Hepatocyte (in vitro differentiated cells): ENCODE results near the gene PIAS1. TPM values are rescaled to one million over a fixed set of nuclear protein-coding genes. Genes with fewer than 3 reads are reported as not detected.
"Not testable (repeated sequence)": the region's sequence is repeated elsewhere in the genome, so short reads cannot be mapped to it uniquely, and the experiment has no call there.

ENCODE experiments used
- DNase-seq: peaks from one replicate; pipeline ENCODE4 v3.0.0-alpha.2; 2016; ENCODE audit warnings: low spot score
- H2AFZ ChIP-seq: fragments of 200-600 bp; sonication (generic); 2 replicates; pipeline ENCODE4 v1.6.0; 2016; ENCODE audit warnings: antibody characterized with exemption, mild to moderate bottlenecking
- H3K27ac ChIP-seq: fragments of 200-600 bp; sonication (generic); 2 replicates; pipeline ENCODE4 v1.5.1; 2016; ENCODE audit warnings: mild to moderate bottlenecking
- H3K27me3 ChIP-seq: fragments of 200-600 bp; sonication (generic); 2 replicates; pipeline ENCODE4 v1.6.1; 2016
- H3K36me3 ChIP-seq: fragments of 200-600 bp; sonication (generic); replicated peaks from 2 replicates; pipeline ENCODE4 v1.5.1; 2016; ENCODE audit warnings: low read depth; ENCODE audit not compliant: insufficient read depth
- H3K4me1 ChIP-seq: fragments of 200-600 bp; sonication (generic); 2 replicates; pipeline ENCODE4 v1.5.1; 2016; ENCODE audit warnings: mild to moderate bottlenecking, moderate library complexity; ENCODE audit not compliant: insufficient read depth
- H3K4me2 ChIP-seq: fragments of 200-600 bp; sonication (generic); 2 replicates; pipeline ENCODE4 v1.6.0; 2016
- H3K4me3 ChIP-seq: fragments of 200-600 bp; sonication (generic); 2 replicates; pipeline ENCODE4 v1.5.1; 2016; ENCODE audit warnings: mild to moderate bottlenecking
- H3K79me2 ChIP-seq: fragments of 200-600 bp; sonication (generic); 2 replicates; pipeline ENCODE4 v1.6.0; 2017; ENCODE audit warnings: mild to moderate bottlenecking
- H3K9me2 ChIP-seq: fragments of 200-600 bp; sonication (generic); replicated peaks from 2 replicates; pipeline ENCODE4 v1.6.0; 2017; ENCODE audit warnings: mild to moderate bottlenecking; ENCODE audit not compliant: insufficient read depth
- H3K9me3 ChIP-seq: fragments of 200-600 bp; sonication (generic); 2 replicates; pipeline ENCODE4 v1.5.1; 2016; ENCODE audit warnings: low read depth, mild to moderate bottlenecking
- H4K20me1 ChIP-seq: fragments of 200-600 bp; sonication (generic); 2 replicates; pipeline ENCODE4 v1.6.0; 2016; ENCODE audit warnings: mild to moderate bottlenecking; ENCODE audit not compliant: insufficient read depth, poor library complexity, severe bottlenecking
- CTCF ChIP-seq: fragments of 200-600 bp; sonication (generic); IDR thresholded peaks from 2 replicates; pipeline ENCODE4 v1.5.1; 2016; ENCODE audit warnings: antibody characterized with exemption, mild to moderate bottlenecking; ENCODE audit not compliant: poor library complexity
- EZH2 ChIP-seq: fragments of 200-600 bp; sonication (generic); IDR thresholded peaks from 2 replicates; pipeline ENCODE4 v1.6.1; 2016; ENCODE audit warnings: antibody characterized with exemption, mild to moderate bottlenecking, borderline replicate concordance
- EZH2phosphoT487 ChIP-seq: fragments of 200-600 bp; sonication (generic); IDR thresholded peaks from one replicate; pipeline ENCODE4 v1.6.1; 2018; ENCODE audit warnings: antibody characterized with exemption, mild to moderate bottlenecking, low read depth, moderate library complexity; ENCODE audit not compliant: unreplicated experiment, severe bottlenecking
- WGBS: methylation state at CpG from one replicate; pipeline ENCODE4 v1.1.6; 2016; ENCODE audit warnings: low lambda C conversion rate; ENCODE audit errors: missing lambda C conversion rate; 5-methylcytosine and 5-hydroxymethylcytosine counted together
- polyA plus RNA-seq: library from polyadenylated mRNA; unstranded; fragments of >200 nt; fragmentation: Nextera tagmentation; extraction: Ambion mirVana; gene quantifications from 2 replicates; pipeline ENCODE4 v1.2.1, GENCODE V29; 2016
- total RNA-seq: library from RNA; depleted of rRNA; stranded (reverse); fragments of >200 nt; gene quantifications from 2 replicates; pipeline ENCODE4 v1.2.3, GENCODE V29; 2014

The PIAS1 gene
- total and polyA plus RNA-seq, 2 experiments from 2014 or later, result 22.6 to 45.4 TPM

DNA sequence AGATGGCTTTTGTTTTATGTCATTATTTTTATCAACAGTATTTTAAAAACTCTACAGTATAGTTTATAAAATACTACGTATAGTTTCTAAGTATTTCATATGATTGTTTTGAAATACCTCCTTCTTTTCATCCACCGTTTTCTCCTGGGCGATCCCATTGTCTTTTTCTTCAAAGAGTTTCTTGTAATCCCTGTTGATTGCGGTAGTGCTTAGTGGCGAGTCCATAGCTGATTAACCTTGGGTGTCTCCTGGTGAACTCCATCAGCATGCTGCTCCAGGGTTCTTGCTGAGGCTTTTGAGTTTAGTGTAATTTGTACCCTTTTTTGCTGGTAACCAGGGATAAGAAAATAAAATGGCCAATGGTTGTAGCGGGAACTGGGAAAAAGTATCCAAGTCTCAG, 3.6 kb downstream of the PIAS1 start:
- Histone ChIP-seq H3K4me3 (no peak overlapping the region), H3K27me3 (no peaks in the 10 kb centered on the region), H3K9me2 (no peaks in the 10 kb centered on the region), H3K79me2 (peaks cover 84% of the 10 kb centered on the region), H3K36me3 (no peaks in the 10 kb centered on the region), H3K4me1 (peaks cover 8% of the 10 kb centered on the region), H3K4me2 (peak overlapping the region; percentile 74), H3K9me3 (no peaks in the 10 kb centered on the region), H4K20me1 (peaks cover 59% of the 10 kb centered on the region), H2AFZ (no peak overlapping the region), H3K27ac (peak overlapping the region; percentile 0)
- TF ChIP-seq CTCF (no peak), EZH2 (no peak), EZH2phosphoT487 (no peak)
- 27% methylated on average over 6 of the region's 6 CpGs for WGBS
- no peak for DNase-seq

GRCh38 chr15:68058970-68059369, 4.9 kb downstream of the PIAS1 start:
- not testable (repeated sequence) for DNase-seq, H3K27me3 ChIP-seq, H3K9me3 ChIP-seq, H3K4me3 ChIP-seq, H3K27ac ChIP-seq, H3K9me2 ChIP-seq, H3K4me2 ChIP-seq, H2AFZ ChIP-seq, H3K36me3 ChIP-seq
- H3K4me1 ChIP-seq, result peaks cover 12% of the 10 kb centered on the region
- WGBS, result 96% methylated on average over 21 of the region's 21 CpGs
- H4K20me1 ChIP-seq, result peaks cover 72% of the 10 kb centered on the region
- peaks cover 97% of the 10 kb centered on the region for H3K79me2 ChIP-seq

DNA sequence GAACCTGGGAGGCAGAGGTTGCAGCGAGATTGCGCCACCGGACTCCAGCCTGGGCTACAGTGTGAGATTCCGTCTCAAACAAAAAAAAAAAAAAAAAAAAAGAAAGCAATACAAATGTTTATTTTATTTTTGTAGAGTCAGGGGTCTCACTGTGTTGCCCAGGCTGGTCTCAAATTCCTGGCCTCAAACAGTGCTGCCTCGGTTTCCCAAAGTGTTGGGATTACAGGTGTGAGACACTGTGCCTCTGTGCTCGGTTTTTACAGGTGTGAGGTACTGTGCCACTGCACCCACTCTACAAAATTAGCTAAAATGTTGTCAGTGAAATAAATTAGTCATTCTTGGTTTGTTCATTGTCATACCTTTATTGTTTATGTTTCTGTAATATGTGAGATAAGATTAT, 5.5 kb downstream of the PIAS1 start:
- TF ChIP-seq EZH2, result no peak
- TF ChIP-seq CTCF, result no peak
- TF ChIP-seq EZH2phosphoT487, result no peak
- no peak overlapping the region for H2AFZ ChIP-seq
- H3K27ac ChIP-seq, result no peak overlapping the region
- H3K4me3 ChIP-seq, result no peak overlapping the region
- H3K9me3 ChIP-seq, result no peaks in the 10 kb centered on the region
- DNase-seq, result no peak
- H4K20me1 ChIP-seq, result peaks cover 78% of the 10 kb centered on the region
- H3K36me3 ChIP-seq, result no peaks in the 10 kb centered on the region
- H3K79me2 ChIP-seq, result peaks cover 100% of the 10 kb centered on the region
- H3K4me2 ChIP-seq, result no peak overlapping the region
- WGBS, result 97% methylated on average over 6 of the region's 6 CpGs
- no peaks in the 10 kb centered on the region for H3K27me3 ChIP-seq
- no peaks in the 10 kb centered on the region for H3K9me2 ChIP-seq
- peaks cover 12% of the 10 kb centered on the region for H3K4me1 ChIP-seq

- no peaks in the 10 kb centered on the region for H3K36me3 ChIP-seq
- no peak overlapping the region for H3K27ac ChIP-seq
- DNase-seq, result no peak
- peaks cover 100% of the 10 kb centered on the region for H3K79me2 ChIP-seq
- WGBS, result 93% methylated on average over 2 of the region's 2 CpGs
- no peak overlapping the region for H2AFZ ChIP-seq
- H3K9me3 ChIP-seq, result no peaks in the 10 kb centered on the region
- H3K27me3 ChIP-seq, result no peaks in the 10 kb centered on the region
- H3K4me3 ChIP-seq, result no peak overlapping the region
- no peak for TF ChIP-seq EZH2phosphoT487
- TF ChIP-seq CTCF, result no peak
- TF ChIP-seq EZH2, result no peak
- H3K4me1 ChIP-seq, result peaks cover 12% of the 10 kb centered on the region
- peaks cover 79% of the 10 kb centered on the region for H4K20me1 ChIP-seq
- H3K9me2 ChIP-seq, result no peaks in the 10 kb centered on the region
- no peak overlapping the region for H3K4me2 ChIP-seq
Measured at GRCh38 chr15:68061171-68061570, 7.1 kb downstream of the PIAS1 start.
